GM12891 (cell line): ENCODE data around the gene KLB. TPM values are rescaled to one million over a fixed set of nuclear protein-coding genes. Genes with fewer than 3 reads are reported as not detected.
"Not testable (repeated sequence)": the region's sequence is repeated elsewhere in the genome, so short reads cannot be mapped to it uniquely, and the experiment has no call there.

ENCODE experiments used
- DNase-seq: peaks from one replicate; pipeline ENCODE4 v3.0.0; 2011; ENCODE audit warnings: low spot score; ENCODE audit not compliant: insufficient read length
- FAIRE-seq: peaks from 2 replicates; lab custom pipeline; 2011; peaks lifted over from hg19 to GRCh38; lab: Jason Lieb, UNC
- PAX5 ChIP-seq: IDR thresholded peaks from 2 replicates; pipeline ENCODE4 v1.6.1; 2011; ENCODE audit warnings: low read length, moderate library complexity, mild to moderate bottlenecking; ENCODE audit not compliant: insufficient read depth, severe bottlenecking
- POLR2A ChIP-seq: IDR thresholded peaks from 2 replicates; pipeline ENCODE4 v1.6.1; 2011; ENCODE audit warnings: low read depth, low read length, control low read depth
- POLR2AphosphoS5 ChIP-seq: IDR thresholded peaks from 2 replicates; pipeline ENCODE4 v1.6.1; 2011; ENCODE audit warnings: low read depth, low read length, control low read depth
- POU2F2 ChIP-seq: IDR thresholded peaks from 2 replicates; pipeline ENCODE4 v1.6.1; 2011; ENCODE audit warnings: low read depth, mild to moderate bottlenecking, control low read depth, low read length, moderate library complexity
- SPI1 ChIP-seq: IDR thresholded peaks from 2 replicates; pipeline ENCODE4 v1.6.1; 2011; ENCODE audit warnings: low read depth, low read length, control low read depth
- TAF1 ChIP-seq: IDR thresholded peaks from 2 replicates; pipeline ENCODE4 v1.6.1; 2011; ENCODE audit warnings: low read depth, low read length, control low read depth
- polyA plus RNA-seq: library from polyadenylated mRNA; unstranded; fragments of >200 nt; gene quantifications from one replicate; pipeline ENCODE4 v1.2.1, GENCODE V29; 2012; ENCODE audit warnings: low read depth, missing spikeins, inconsistent platforms; ENCODE audit not compliant: missing spikeins

The KLB gene
- 0.14 TPM for polyA plus RNA-seq

DNA sequence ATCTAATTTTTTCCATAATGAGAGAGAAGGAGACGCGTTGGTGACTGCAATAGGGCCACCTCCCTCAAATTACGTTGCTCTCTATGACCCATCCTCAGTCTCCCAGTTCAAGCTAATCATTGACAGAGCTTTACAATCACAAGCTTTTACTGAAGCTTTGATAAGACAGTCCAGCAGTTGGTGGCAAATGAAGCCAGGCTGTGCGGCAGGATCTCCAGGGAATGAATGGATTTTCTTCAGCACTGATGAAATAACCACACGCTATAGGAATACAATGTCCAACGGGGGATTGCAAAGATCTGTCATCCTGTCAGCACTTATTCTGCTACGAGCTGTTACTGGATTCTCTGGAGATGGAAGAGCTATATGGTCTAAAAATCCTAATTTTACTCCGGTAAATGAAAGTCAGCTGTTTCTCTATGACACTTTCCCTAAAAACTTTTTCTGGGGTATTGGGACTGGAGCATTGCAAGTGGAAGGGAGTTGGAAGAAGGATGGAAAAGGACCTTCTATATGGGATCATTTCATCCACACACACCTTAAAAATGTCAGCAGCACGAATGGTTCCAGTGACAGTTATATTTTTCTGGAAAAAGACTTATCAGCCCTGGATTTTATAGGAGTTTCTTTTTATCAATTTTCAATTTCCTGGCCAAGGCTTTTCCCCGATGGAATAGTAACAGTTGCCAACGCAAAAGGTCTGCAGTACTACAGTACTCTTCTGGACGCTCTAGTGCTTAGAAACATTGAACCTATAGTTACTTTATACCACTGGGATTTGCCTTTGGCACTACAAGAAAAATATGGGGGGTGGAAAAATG is at the start of gene KLB:
Gene KLB (plus strand): TSS at position 168 of the 821 bp plus-strand sequence. CDS start 20 bp downstream, at position 188.
- no peak for TF ChIP-seq POLR2AphosphoS5
- TF ChIP-seq SPI1 = no peak
- no peak for TF ChIP-seq TAF1
- no peak for TF ChIP-seq PAX5
- no peak for TF ChIP-seq POLR2A
- TF ChIP-seq POU2F2 = no peak
- FAIRE-seq = no peak

DNA sequence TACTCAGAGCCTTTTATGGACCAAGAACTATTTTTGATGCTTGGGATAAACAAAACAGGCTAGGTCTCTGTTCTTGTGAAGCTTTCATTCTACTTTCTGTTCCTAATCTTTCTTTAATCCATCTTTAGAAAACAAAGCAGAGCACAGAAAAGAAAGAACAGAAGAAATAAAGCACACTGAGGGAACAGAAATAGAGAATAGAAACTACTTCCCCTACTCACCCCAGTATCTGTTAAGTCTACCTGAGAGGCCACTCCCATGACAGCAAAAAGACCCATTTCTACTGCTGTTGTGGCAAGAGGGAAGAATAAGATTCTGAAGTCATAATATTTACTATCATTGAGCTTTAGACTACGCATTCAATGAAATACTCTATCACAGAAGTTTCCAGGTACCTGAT is 49.7 kb upstream of the KLB start:
- TF ChIP-seq POU2F2 (no peak), PAX5 (no peak), SPI1 (peak; percentile 71), POLR2AphosphoS5 (no peak), TAF1 (no peak)
- FAIRE-seq (peak; percentile 83), DNase-seq (peak; percentile 30)

More for the DNA sequence above, at the start of gene KLB:
- DNase-seq = no peak

DNA sequence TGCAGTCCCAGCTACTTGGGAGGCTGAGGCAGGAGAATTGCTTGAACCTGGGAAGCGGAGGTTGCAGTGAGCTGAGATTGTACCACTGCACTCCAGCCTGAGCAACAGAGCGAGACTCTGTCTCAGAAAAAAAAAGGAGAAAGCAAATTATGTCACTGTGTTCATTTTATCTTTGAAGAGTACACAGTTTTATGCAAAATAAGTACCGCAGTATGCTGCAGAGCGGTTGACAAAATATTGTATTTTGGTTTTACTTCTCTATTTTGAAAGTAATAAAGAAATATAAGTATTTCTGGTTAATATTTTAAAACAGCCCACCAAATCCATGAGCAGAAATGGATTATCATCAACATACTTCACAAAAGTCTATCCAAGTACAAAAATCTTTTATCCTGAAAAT is 46.1 kb upstream of the KLB start:
- not testable (repeated sequence) for FAIRE-seq, DNase-seq

DNA sequence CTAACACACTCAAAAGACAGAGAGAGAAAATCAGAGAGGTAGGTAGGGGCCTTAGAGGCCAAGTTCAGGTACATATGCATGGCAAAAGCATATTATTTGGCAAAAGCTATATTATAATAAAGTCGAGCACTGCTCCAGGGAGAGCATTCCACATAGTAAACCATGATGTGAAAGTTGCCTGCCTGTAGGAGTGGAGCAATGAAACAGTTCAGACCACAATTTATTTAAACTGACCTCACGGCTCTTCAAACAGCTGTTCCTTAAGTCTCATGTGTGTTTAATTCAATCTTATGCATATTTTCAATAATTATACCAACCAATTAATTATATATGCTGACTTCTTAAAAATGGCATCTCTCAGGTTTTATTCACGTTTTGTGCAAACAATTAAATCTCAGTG is 43.9 kb upstream of the KLB start:
- TF ChIP-seq PAX5 (no peak), POLR2A (no peak), POLR2AphosphoS5 (no peak), TAF1 (no peak), SPI1 (no peak), POU2F2 (no peak)
- FAIRE-seq (peak; percentile 5), DNase-seq (no peak)

DNA sequence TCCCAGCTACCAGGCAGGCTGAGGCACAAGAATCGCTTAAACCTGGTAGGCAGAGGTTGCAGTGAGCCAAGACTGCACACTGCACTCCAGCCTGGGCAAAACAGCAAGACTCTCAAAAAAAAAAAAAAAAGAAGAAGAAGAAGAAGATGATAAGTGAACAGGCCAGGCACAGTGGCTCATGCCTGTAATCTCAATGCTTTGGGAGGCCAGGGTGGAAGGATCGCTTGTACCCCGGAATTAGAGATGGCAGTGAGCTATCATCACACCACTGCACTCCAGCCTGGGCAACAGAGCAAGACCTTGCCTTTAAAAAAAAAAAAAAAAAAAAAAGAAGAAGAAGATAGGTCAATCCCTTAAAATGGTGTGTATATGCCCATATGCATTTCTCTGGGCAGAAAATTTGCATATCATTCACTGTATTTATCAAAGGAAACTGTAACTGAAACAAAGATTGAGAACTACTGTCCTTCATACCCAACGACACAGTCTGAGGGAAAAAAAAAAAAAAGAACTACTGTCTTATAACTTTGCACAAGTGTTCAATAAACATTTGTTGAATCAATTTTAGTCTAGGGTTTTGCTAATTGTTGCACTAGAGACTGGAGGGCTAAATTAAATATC is 42.8 kb upstream of the KLB start:
- FAIRE-seq (no peak), DNase-seq (no peak)
- TF ChIP-seq POLR2A (no peak), POLR2AphosphoS5 (no peak), PAX5 (no peak), TAF1 (no peak), POU2F2 (no peak), SPI1 (no peak)

DNA sequence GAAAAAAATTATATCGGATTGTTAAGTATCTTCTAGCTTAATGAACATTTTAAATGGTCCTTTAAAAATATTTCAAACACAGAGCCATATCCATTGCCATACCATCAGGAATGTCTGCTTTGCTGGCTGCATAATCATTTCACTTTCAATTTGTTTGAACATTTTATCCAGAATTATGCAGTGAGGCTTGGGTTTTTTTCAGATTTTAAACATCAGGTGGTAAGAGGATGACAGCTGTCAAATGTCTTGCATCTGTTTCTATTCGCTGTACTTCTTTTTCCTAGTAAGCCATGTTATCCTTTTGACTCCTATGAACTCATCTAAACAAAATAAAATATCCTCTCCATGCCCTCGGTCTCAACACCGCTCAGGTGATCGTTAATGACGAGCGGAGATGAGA is 41.4 kb upstream of the KLB start:
- FAIRE-seq (no peak), DNase-seq (no peak)
- TF ChIP-seq POLR2A (no peak), POU2F2 (no peak), POLR2AphosphoS5 (no peak), PAX5 (no peak), TAF1 (no peak), SPI1 (no peak)

DNA sequence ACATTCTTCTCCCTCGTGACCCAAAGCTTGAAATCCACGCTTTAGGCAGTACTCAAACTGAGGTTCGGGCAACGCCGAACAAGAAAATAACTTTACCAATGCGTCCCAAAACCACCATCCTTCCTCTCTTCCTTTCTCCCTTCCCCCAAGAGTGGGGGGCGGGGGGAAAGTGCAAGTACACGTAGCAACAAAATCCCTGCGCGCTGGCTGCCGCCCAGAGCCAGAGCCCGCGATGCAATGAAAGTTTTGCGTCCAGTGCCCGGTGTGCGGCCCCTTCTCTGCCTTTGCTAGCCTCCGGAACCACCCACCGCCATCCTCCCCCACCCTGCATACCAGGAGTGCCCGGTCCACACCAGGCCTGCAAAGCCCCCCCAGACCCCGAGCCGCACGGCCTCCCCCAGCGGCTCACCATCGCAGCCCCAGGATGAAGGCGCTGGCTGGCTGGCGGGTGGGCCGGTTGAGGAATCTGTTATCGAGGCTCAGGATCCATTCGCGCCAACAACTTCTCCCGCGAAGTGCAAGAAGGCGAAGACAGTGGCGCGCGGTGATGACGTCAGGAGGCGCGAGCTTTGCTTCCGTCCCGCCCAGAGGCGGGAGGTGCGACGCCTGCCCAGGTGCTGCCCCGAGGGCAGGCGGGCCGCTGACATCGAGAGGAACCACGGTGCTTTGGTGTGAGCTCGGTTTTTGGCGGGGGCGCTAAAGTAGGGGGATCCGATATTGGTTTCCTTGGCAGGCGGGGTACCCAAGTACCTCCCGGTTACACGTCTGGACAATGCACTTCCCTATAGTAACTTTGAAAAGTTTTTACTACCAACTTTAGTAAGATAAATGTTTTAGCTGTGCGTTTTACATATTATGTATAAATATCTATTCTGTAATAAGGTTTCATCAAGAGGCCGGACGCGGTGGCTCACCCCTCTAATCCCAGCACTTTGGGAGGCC is 40.6 kb upstream of the KLB start, which contains the start of gene RFC1:
Gene RFC1 (minus strand): TSS at position 533 of the 942 bp plus-strand sequence. CDS start 121 bp downstream, at position 412.
- peak; percentile 76 for DNase-seq
- peak; percentile 98 for FAIRE-seq
- TF ChIP-seq SPI1 (peak; percentile 19; the same call in 1 of the 2 replicates), POU2F2 (peak; percentile 69; the same call in 1 of the 2 replicates), PAX5 (no peak), TAF1 (no peak), POLR2A (peak; percentile 57), POLR2AphosphoS5 (peak; percentile 52)

DNA sequence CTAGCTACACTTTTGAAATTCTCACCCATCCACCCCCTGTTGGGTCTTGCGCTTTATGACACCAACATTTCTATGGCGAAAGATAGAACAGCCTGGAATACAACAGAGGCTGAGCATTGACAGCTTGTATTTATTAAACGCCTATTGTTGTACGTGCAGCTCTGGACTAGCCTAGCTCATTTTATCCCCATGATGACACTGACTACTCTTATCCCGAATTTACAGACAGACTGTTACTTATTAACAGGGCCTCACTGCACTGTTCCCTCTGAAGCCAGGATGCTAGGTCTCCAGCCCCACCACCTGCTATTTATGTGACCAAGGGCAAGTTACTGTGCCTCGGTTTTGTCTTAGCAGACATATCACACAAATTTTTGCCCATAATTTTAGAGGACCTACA is 39.6 kb upstream of the KLB start:
- FAIRE-seq = peak; percentile 70
- no peak for TF ChIP-seq PAX5
- TF ChIP-seq POLR2AphosphoS5 = no peak
- no peak for TF ChIP-seq POU2F2
- TF ChIP-seq TAF1 = no peak
- TF ChIP-seq POLR2A = no peak
- no peak for TF ChIP-seq SPI1
- DNase-seq = no peak

DNA sequence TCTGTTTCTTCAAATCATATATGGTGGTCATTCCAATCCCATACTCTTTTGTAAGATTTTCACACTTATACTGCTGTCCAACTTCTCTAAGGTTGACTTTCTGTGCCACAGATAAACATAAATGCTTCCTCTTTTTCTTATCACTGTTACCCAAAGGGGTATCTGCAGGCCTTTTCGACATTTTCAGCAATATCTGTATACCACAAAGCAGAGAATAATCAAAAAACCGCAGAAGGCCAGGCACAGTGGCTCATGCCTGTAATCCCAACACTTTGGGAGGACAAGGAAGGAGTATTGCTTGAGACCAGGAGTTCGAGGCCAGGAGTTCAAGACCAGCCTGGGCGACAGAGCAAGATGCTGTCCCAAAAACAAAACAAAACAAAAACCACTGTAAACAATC is 37.4 kb upstream of the KLB start:
- TF ChIP-seq POLR2A (no peak), POU2F2 (no peak), SPI1 (no peak), POLR2AphosphoS5 (no peak), PAX5 (no peak), TAF1 (no peak)
- FAIRE-seq = no peak

DNA sequence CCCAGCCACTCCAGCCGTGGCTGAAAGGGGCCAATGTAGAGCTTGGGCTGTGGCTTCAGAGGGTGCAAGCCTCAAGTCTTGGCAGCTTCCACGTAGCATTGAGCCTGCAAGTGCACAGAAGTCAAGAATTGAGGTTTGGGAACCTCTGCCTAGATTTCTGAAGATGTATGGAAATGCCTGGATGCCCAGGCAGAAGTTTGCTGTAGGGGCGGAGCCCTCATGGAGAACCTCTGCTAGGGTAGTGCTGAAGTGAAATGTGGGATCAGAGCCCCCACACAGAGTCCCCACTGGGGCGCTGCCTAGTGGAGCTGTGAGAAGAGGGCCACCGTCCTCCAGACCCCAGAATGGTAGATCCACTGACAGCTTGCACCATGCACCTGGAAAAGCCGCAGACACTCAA is 35.5 kb upstream of the KLB start:
- not testable (repeated sequence) for DNase-seq, FAIRE-seq

More for the DNA sequence above, 37.4 kb upstream of the KLB start:
- DNase-seq = no peak
